Karpas-422 (cell line): Measurements from ENCODE around the gene SDHB. TPM values are rescaled to one million over a fixed set of nuclear protein-coding genes. Genes with fewer than 3 reads are reported as not detected.

ENCODE experiments used
- DNase-seq: peaks from one replicate; pipeline ENCODE4 v3.0.0-alpha.2; 2015
- H2AFZ ChIP-seq: fragments of 200-600 bp; sonication (generic); 2 replicates; pipeline ENCODE4 v1.6.1; 2014; ENCODE audit warnings: antibody characterized with exemption, low read length, mixed read lengths
- H3K27ac ChIP-seq: fragments of 200-600 bp; sonication (generic); 2 replicates; pipeline ENCODE4 v1.5.1; 2014; ENCODE audit warnings: mild to moderate bottlenecking, low read length, moderate library complexity
- H3K27me3 ChIP-seq: fragments of 200-600 bp; sonication (generic); 2 replicates; pipeline ENCODE4 v1.6.1; 2014; ENCODE audit warnings: low read length, mixed read lengths
- H3K36me3 ChIP-seq: fragments of 200-600 bp; sonication (generic); 2 replicates; pipeline ENCODE4 v1.6.1; 2014; ENCODE audit warnings: low read length, mixed read lengths; ENCODE audit not compliant: insufficient read depth
- H3K4me1 ChIP-seq: fragments of 200-600 bp; sonication (generic); 2 replicates; pipeline ENCODE4 v1.6.1; 2014; ENCODE audit warnings: mild to moderate bottlenecking, low read length, mixed read lengths
- H3K4me2 ChIP-seq: fragments of 200-600 bp; sonication (generic); 2 replicates; pipeline ENCODE4 v1.6.1; 2014; ENCODE audit warnings: low read length, low read depth, mild to moderate bottlenecking; ENCODE audit not compliant: poor library complexity, severe bottlenecking
- H3K4me3 ChIP-seq: fragments of 200-600 bp; sonication (generic); 2 replicates; pipeline ENCODE4 v1.5.1; 2014; ENCODE audit warnings: mild to moderate bottlenecking, antibody characterized with exemption, low read length, mixed read lengths
- H3K79me2 ChIP-seq: fragments of 200-600 bp; sonication (generic); 2 replicates; pipeline ENCODE4 v1.6.1; 2014; ENCODE audit warnings: mild to moderate bottlenecking, low read length, mixed read lengths
- H3K9ac ChIP-seq: fragments of 200-600 bp; sonication (generic); 2 replicates; pipeline ENCODE4 v1.6.0; 2014; ENCODE audit warnings: low read length
- H3K9me2 ChIP-seq: fragments of 200-600 bp; sonication (generic), shearing (Covaris generic); replicated peaks from 2 replicates; pipeline ENCODE4 v1.6.0; 2014; ENCODE audit warnings: mild to moderate bottlenecking, low read length, moderate library complexity; ENCODE audit not compliant: insufficient read depth
- H3K9me3 ChIP-seq: fragments of 300-700, 200-600 bp; sonication (generic); 2 replicates; pipeline ENCODE4 v1.6.1; 2014; ENCODE audit warnings: low read length, mixed read lengths
- H4K20me1 ChIP-seq: fragments of 200-600 bp; sonication (generic); 2 replicates; pipeline ENCODE4 v1.6.1; 2014; ENCODE audit warnings: mild to moderate bottlenecking, antibody characterized with exemption, low read length, low read depth; ENCODE audit not compliant: insufficient read depth
- total RNA-seq: library from RNA; depleted of rRNA; stranded (reverse); fragments of >200 nt; shearing (Covaris generic); gene quantifications from 2 replicates; pipeline ENCODE4 v1.2.3, GENCODE V29; 2014; ENCODE audit warnings: low replicate concordance

The SDHB gene
- total RNA-seq, 1 experiment from 2014 or later = 157 TPM

DNA sequence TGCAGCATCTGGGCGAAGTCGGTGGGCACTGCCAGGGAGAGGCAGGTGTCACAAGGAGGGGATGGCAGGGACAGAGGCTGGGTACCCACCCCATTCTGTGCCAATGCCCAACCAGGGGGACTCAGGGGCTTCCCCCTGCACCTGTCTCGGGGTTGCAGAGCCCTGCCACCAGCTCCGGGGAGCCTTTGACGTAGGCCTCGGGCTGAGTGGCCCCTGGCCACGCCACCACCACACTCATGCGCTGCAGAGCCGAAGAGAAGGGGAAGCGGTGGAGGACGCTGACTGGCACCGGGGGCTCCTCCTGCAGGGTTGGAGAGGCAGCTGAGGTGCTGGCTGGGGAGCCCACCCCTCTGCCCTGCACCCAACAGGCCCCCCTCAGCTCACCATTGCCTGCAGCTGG lies 61.7 kb downstream of the SDHB start:
- Histone ChIP-seq H3K4me2 (no peak overlapping the region), H3K27ac (no peak overlapping the region), H3K79me2 (no peaks in the 10 kb centered on the region), H3K4me3 (no peak overlapping the region), H3K9me3 (no peaks in the 10 kb centered on the region), H2AFZ (no peak overlapping the region), H4K20me1 (no peaks in the 10 kb centered on the region), H3K9me2 (no peaks in the 10 kb centered on the region), H3K36me3 (no peaks in the 10 kb centered on the region), H3K9ac (no peak overlapping the region), H3K4me1 (no peaks in the 10 kb centered on the region), H3K27me3 (no peaks in the 10 kb centered on the region)
- no peak for DNase-seq

DNA sequence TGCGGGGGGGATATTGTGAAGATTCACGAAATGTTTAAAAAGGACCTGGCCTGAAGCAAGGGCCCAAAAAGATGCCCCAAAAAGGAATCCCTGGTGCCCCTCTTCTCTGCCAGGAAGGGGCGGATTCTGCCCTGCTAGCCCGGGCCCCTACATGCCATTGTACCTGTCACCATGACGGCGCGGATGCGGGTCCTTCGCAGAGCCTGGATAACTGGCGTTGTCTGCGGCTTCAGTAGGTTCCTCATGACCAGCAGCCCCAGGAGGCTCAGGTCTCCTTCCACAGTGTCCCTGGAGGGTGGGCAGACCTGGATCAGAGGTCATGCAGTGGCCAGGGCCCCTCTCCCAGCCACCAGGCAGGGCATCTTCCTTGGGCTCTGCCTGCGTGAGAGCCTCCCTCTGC lies 62.3 kb downstream of the SDHB start:
- Histone ChIP-seq H3K27me3 (no peaks in the 10 kb centered on the region), H3K4me3 (no peak overlapping the region), H3K79me2 (no peaks in the 10 kb centered on the region), H3K36me3 (no peaks in the 10 kb centered on the region), H3K4me2 (no peak overlapping the region), H3K9me2 (no peaks in the 10 kb centered on the region), H3K9ac (no peak overlapping the region), H3K9me3 (no peaks in the 10 kb centered on the region), H3K4me1 (no peaks in the 10 kb centered on the region), H2AFZ (no peak overlapping the region), H4K20me1 (no peaks in the 10 kb centered on the region), H3K27ac (no peak overlapping the region)
- DNase-seq = no peak

DNA sequence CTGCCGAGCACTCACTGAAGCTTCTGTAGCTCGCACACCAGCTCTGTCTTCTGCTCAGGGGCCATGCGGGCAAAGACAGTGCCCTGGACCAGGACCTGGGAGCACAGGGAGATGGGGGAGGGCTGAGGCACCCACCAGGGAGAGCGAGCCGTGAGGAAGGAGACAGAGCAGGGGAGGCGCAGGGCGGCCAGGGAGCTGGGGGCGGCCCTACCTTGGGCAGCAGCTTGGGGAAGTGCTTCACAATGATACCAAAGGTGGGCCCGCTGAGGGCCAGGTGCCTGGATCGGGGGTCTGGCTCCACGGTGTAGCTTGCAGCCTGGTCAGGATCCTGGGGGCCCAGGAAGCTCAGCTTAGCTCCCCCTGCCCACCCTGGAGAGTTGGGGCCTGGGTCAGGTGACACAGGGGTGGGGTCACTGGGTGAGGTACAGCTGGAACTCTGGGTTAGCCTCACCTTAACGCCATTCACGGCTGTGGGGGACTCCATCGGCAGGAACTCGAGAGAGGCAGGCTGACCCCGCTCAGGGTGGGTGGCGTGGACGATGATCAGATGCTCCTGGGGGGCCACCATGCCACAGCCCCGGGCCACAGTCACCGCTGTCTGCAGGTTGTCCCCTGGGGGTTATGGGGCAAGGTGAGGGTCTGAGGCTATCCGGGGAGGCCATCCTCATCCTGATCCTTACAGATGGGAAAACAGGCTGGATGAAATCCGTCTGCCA lies 64.0 kb downstream of the SDHB start:
- Histone ChIP-seq H3K9me3 (no peaks in the 10 kb centered on the region), H3K27me3 (no peaks in the 10 kb centered on the region), H3K4me1 (no peaks in the 10 kb centered on the region), H3K9me2 (no peaks in the 10 kb centered on the region), H3K4me3 (no peak overlapping the region), H3K27ac (no peak overlapping the region), H4K20me1 (no peaks in the 10 kb centered on the region), H3K9ac (no peak overlapping the region), H2AFZ (no peak overlapping the region), H3K4me2 (no peak overlapping the region), H3K79me2 (no peaks in the 10 kb centered on the region), H3K36me3 (no peaks in the 10 kb centered on the region)
- no peak for DNase-seq

DNA sequence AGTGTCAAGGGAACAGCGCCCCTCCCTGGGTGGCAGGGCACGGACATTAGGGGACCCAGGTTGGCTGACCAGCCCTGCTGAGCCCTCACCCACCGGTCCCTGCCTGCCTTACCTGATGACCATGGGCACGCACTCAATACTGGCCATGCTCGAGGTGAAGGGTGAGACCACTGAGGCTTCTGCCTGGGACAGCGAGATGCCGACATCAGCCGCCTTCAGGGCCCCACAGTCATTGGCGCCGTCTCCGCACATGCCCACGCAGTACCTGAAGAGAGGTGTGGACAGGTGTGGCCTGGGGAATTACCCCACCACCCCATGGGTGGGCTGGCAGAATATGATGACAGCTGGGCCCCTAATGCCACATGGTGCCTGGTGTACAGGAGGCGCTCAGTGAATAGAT lies 65.6 kb downstream of the SDHB start:
- H3K79me2 ChIP-seq = no peaks in the 10 kb centered on the region
- H3K4me1 ChIP-seq = no peaks in the 10 kb centered on the region
- no peaks in the 10 kb centered on the region for H3K27me3 ChIP-seq
- H3K9me3 ChIP-seq = no peaks in the 10 kb centered on the region
- H3K9me2 ChIP-seq = no peaks in the 10 kb centered on the region
- no peak overlapping the region for H3K4me2 ChIP-seq
- no peak overlapping the region for H3K4me3 ChIP-seq
- H4K20me1 ChIP-seq = no peaks in the 10 kb centered on the region
- DNase-seq = no peak
- H3K9ac ChIP-seq = no peak overlapping the region
- H3K27ac ChIP-seq = no peak overlapping the region
- H2AFZ ChIP-seq = no peak overlapping the region
- no peaks in the 10 kb centered on the region for H3K36me3 ChIP-seq

DNA sequence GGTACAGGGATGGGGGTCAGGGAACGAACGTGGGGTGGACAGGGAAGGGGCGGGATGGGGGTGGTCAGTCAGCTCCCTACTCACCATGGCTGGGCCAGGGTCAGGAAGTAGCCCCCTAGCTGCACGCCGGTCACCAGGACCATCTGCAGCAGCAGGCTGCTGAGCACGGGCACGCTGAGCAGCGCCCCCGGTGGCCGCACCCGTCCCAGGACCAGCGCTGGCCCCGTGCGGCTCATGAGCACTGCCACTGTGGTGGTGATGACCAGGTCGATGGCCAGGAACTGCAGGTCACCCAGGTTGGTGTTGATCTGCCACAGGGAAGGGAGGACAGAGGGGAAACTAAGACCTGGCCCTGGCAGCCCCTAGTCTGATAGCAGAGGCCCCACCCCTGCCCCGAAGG lies 66.9 kb downstream of the SDHB start:
- Histone ChIP-seq H4K20me1 (no peaks in the 10 kb centered on the region), H3K4me3 (no peak overlapping the region), H3K4me1 (no peaks in the 10 kb centered on the region), H3K9me2 (no peaks in the 10 kb centered on the region), H3K27me3 (no peaks in the 10 kb centered on the region), H3K79me2 (no peaks in the 10 kb centered on the region), H2AFZ (no peak overlapping the region), H3K4me2 (no peak overlapping the region), H3K9me3 (no peaks in the 10 kb centered on the region), H3K9ac (no peak overlapping the region), H3K36me3 (no peaks in the 10 kb centered on the region), H3K27ac (no peak overlapping the region)
- no peak for DNase-seq

DNA sequence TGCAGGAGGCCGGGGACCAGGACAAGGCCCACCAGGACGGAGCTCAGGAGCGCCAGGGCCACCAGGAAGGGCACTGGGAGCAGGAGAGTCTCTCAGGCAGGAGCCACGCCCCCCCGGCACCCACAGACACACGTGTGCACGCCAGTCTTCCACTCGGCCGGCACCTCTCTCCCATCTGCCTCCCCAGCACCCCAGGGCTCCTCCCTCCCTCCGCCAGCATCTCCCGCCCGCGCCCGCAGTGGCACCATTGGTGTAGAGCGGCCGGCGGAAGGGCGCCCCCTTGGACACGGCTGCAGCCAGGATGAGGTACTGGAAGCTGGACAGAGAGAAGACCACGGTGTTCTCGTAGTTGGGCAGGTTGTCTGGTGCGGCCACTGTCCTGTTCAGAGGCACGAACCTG lies 67.3 kb downstream of the SDHB start:
- H3K9me2 ChIP-seq = no peaks in the 10 kb centered on the region
- H3K79me2 ChIP-seq = no peaks in the 10 kb centered on the region
- H3K4me1 ChIP-seq = no peaks in the 10 kb centered on the region
- no peaks in the 10 kb centered on the region for H3K9me3 ChIP-seq
- DNase-seq = no peak
- no peaks in the 10 kb centered on the region for H4K20me1 ChIP-seq
- H3K27me3 ChIP-seq = no peaks in the 10 kb centered on the region
- H3K9ac ChIP-seq = no peak overlapping the region
- H3K36me3 ChIP-seq = no peaks in the 10 kb centered on the region
- no peak overlapping the region for H3K4me3 ChIP-seq
- no peak overlapping the region for H2AFZ ChIP-seq
- H3K4me2 ChIP-seq = no peak overlapping the region
- H3K27ac ChIP-seq = no peak overlapping the region

DNA sequence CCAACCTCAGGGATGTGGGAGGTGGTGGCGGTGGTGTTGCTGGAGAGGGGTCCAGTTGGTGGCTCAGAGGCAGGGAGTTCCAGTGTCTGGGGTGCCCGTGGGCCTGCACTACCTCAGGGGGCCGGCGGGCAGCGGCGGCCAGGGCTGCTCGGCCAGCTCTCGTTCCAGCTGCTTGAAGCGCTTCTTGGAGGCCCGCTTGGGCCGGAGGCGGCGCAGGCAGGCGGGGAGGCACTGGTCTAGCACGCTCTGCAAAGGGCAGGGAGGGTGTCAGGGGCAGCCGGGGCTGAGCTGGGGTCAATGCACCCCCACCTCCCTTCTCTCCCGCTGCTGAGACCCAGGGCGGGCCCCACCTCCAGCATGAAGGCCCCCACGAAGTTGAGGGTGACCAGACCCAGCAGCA lies 67.7 kb downstream of the SDHB start:
- H2AFZ ChIP-seq = no peak overlapping the region
- no peak overlapping the region for H3K9ac ChIP-seq

DNA sequence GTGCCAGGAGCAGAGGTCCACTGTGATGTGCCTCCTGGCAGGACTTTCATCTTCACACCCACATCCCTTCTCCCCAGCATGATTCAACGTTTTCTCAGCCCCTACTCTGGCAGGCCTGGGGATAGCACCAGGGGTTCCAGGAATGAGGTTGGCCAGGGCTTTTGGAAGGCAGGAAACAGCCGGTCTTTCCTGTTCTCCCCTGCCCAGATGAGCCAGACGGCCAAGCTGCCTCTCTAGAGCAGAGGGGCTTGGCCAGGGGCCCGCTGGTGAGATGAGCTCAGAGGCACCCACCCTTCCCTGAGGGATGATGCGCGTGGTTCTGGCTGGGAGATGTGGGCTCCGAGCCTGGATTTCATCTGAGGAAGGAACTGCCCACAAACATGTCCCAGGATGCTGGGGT lies 69.1 kb downstream of the SDHB start:
- Histone ChIP-seq H3K9me3 (no peaks in the 10 kb centered on the region), H3K36me3 (no peaks in the 10 kb centered on the region), H3K4me1 (no peaks in the 10 kb centered on the region), H3K4me3 (no peak overlapping the region), H3K4me2 (no peak overlapping the region), H3K79me2 (no peaks in the 10 kb centered on the region), H2AFZ (no peak overlapping the region), H3K27ac (no peak overlapping the region), H3K9me2 (no peaks in the 10 kb centered on the region), H3K9ac (no peak overlapping the region), H3K27me3 (no peaks in the 10 kb centered on the region), H4K20me1 (no peaks in the 10 kb centered on the region)
- no peak for DNase-seq

More for the DNA sequence above, 67.7 kb downstream of the SDHB start:
- no peaks in the 10 kb centered on the region for H4K20me1 ChIP-seq
- no peaks in the 10 kb centered on the region for H3K36me3 ChIP-seq
- H3K4me2 ChIP-seq = no peak overlapping the region
- H3K79me2 ChIP-seq = no peaks in the 10 kb centered on the region
- no peaks in the 10 kb centered on the region for H3K9me2 ChIP-seq
- no peaks in the 10 kb centered on the region for H3K4me1 ChIP-seq
- no peak overlapping the region for H3K4me3 ChIP-seq
- no peaks in the 10 kb centered on the region for H3K27me3 ChIP-seq
- no peak for DNase-seq
- H3K27ac ChIP-seq = no peak overlapping the region
- no peaks in the 10 kb centered on the region for H3K9me3 ChIP-seq
